ENCODE results near the gene PTS. TPM values are rescaled to one million over a fixed set of nuclear protein-coding genes. Genes with fewer than 3 reads are reported as not detected.

The PTS gene
- total RNA-seq, 2 experiments from 2014 or later, result 22.6 to 37.8 TPM

DNA sequence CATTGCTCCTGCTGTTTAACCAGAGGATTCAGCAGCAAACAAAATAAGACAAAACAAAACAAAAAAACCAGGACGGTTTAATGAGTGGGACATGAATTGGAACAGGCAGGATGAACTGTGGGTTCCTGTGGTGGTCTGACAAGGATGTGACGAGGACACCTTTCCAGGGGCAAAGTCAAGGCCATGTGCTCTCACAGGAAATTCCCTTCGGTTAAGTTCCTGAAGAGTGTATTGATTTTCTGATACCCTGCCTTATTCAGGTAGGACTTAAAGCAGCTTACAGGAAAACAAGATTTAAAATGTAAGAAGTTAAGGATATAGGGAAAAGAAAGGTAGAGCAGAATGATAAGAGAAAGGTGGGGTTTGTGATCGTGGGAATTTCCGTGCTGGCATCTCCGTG, 42.9 kb downstream of the PTS start:
- intact Hi-C loops (cut with micrococcal nuclease; ENCODE audit: unreplicated experiment), result no loop called here
- no peak overlapping the region for H3K4me3 ChIP-seq (ENCODE audit: low read depth, low read length, poor library complexity, severe bottlenecking)
- no peaks in the 10 kb centered on the region for H3K36me3 ChIP-seq (ENCODE audit: insufficient read depth, low read length)
- H3K9me3 ChIP-seq (ENCODE audit: low read length), result no peaks in the 10 kb centered on the region
- H3K9me2 ChIP-seq (ENCODE audit: insufficient read depth, low read length), result no peaks in the 10 kb centered on the region
- no peaks in the 10 kb centered on the region for H4K20me1 ChIP-seq (ENCODE audit: insufficient read depth, low read length)
- POLR2A ChIA-PET, result interaction anchor here (0.6 kb wide), 1 partner anchor 267 kb away, joined by 5 read pairs; no protein-coding TSS in a partner anchor
- no peak overlapping the region for H2AFZ ChIP-seq (ENCODE audit: low read length)
- CTCF ChIA-PET (ENCODE audit: unreplicated experiment), result no interaction called here
- H3K4me1 ChIP-seq (ENCODE audit: insufficient read depth, low read length, poor library complexity, severe bottlenecking), result no peaks in the 10 kb centered on the region
- no peak overlapping the region for H3K27ac ChIP-seq (ENCODE audit: low read depth, low read length, poor library complexity, severe bottlenecking)
- no peak for DNase-seq (ENCODE audit: low spot score)
- TF ChIP-seq EZH2phosphoT487 (IDR thresholded peaks at IDR 0.05; ENCODE audit: borderline replicate concordance, low read depth, low read length), result no peak
- TF ChIP-seq, protein P1, sequence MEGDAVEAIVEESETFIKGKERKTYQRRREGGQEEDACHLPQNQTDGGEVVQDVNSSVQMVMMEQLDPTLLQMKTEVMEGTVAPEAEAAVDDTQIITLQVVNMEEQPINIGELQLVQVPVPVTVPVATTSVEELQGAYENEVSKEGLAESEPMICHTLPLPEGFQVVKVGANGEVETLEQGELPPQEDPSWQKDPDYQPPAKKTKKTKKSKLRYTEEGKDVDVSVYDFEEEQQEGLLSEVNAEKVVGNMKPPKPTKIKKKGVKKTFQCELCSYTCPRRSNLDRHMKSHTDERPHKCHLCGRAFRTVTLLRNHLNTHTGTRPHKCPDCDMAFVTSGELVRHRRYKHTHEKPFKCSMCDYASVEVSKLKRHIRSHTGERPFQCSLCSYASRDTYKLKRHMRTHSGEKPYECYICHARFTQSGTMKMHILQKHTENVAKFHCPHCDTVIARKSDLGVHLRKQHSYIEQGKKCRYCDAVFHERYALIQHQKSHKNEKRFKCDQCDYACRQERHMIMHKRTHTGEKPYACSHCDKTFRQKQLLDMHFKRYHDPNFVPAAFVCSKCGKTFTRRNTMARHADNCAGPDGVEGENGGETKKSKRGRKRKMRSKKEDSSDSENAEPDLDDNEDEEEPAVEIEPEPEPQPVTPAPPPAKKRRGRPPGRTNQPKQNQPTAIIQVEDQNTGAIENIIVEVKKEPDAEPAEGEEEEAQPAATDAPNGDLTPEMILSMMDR (conservative IDR thresholded peaks at IDR 0.05; ENCODE audit: low read length), result no peak
- H3K4me2 ChIP-seq (ENCODE audit: low read length), result no peak overlapping the region
- H3K79me2 ChIP-seq (ENCODE audit: insufficient read depth, low read depth, low read length), result no peaks in the 10 kb centered on the region
- no TSS peak for BruUV-seq (replicated peaks)

DNA sequence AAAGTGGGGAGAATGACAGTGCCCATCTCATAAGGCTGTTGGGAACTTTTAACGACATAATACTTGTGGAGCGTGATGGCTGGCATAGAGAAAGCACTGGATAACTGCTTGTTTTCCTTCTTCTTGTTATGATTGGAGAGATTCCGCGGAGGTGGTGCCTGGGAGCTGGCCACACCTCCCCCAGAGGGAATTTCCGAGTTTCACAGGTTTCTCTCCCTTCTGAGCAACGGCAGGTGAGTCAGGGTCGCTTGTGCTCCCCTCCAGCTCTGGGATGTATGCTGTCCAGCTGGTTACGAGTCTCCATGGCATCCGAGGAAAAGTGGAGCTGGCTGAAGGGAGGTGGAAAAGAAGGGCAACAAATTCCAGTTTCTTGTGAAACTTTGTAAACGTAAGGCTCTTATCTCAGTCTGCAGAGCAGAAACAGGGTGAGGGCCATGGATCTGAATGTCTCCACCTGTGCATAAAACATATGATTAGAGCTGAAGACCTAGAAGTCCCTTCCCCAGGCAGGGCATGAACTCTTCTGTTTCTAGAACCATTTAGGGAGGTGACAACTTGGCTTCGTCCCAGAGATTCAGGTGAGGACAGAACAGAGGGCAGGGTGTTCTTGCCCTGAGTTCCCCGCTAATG, 44.4 kb downstream of the PTS start:
- ChIA-PET CTCF (ENCODE audit: unreplicated experiment) (interaction anchor here (0.6 kb wide), 1 partner anchor 10 kb away, joined by 3 read pairs; no protein-coding TSS in a partner anchor), POLR2A (interaction anchor here (0.9 to 1.1 kb wide), 2 partner anchors 9 to 18 kb away, joined by 3 to 5 read pairs; no protein-coding TSS in a partner anchor)
- Histone ChIP-seq H3K9me2 (ENCODE audit: insufficient read depth, low read length) (no peaks in the 10 kb centered on the region), H4K20me1 (ENCODE audit: insufficient read depth, low read length) (no peaks in the 10 kb centered on the region), H3K27ac (ENCODE audit: low read depth, low read length, poor library complexity, severe bottlenecking) (no peak overlapping the region), H3K9me3 (ENCODE audit: low read length) (no peaks in the 10 kb centered on the region), H3K4me3 (ENCODE audit: low read depth, low read length, poor library complexity, severe bottlenecking) (no peak overlapping the region), H3K4me2 (ENCODE audit: low read length) (no peak overlapping the region), H3K36me3 (ENCODE audit: insufficient read depth, low read length) (no peaks in the 10 kb centered on the region), H3K4me1 (ENCODE audit: insufficient read depth, low read length, poor library complexity, severe bottlenecking) (no peaks in the 10 kb centered on the region), H2AFZ (ENCODE audit: low read length) (no peak overlapping the region), H3K79me2 (ENCODE audit: insufficient read depth, low read depth, low read length) (no peaks in the 10 kb centered on the region)
- intact Hi-C loops (cut with micrococcal nuclease; ENCODE audit: unreplicated experiment), result no loop called here
- TF ChIP-seq, protein P1 (conservative IDR thresholded peaks at IDR 0.05; ENCODE audit: low read length), result no peak
- no peak for TF ChIP-seq EZH2phosphoT487 (IDR thresholded peaks at IDR 0.05; ENCODE audit: borderline replicate concordance, low read depth, low read length)
- no TSS peak for BruUV-seq (replicated peaks)
- no peak for DNase-seq (ENCODE audit: low spot score)

DNA sequence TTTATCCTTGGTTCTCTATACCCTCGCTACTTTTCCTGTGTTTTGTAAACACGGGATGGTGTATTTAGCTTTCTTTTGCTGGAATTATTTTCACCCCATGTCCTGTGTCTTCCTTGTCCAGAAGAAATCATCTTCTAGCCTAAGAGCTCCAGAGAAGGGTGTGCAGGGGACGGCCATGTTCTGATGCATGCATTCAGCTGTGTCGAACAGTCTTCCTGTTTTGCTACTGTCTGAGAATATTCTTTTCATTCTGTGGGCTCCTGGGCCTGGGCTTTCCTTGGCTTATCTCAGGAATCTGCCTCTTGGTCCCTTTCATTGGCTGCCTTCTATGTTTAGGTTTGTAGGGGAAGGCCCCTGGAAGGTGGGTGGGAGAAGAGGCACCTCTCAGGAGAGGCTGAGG, 45.0 kb downstream of the PTS start:
- Histone ChIP-seq H3K4me1 (ENCODE audit: insufficient read depth, low read length, poor library complexity, severe bottlenecking) (no peaks in the 10 kb centered on the region), H3K9me3 (ENCODE audit: low read length) (no peaks in the 10 kb centered on the region), H3K4me3 (ENCODE audit: low read depth, low read length, poor library complexity, severe bottlenecking) (no peak overlapping the region), H3K36me3 (ENCODE audit: insufficient read depth, low read length) (no peaks in the 10 kb centered on the region), H3K79me2 (ENCODE audit: insufficient read depth, low read depth, low read length) (no peaks in the 10 kb centered on the region), H2AFZ (ENCODE audit: low read length) (no peak overlapping the region), H3K27ac (ENCODE audit: low read depth, low read length, poor library complexity, severe bottlenecking) (no peak overlapping the region), H3K4me2 (ENCODE audit: low read length) (no peak overlapping the region), H4K20me1 (ENCODE audit: insufficient read depth, low read length) (no peaks in the 10 kb centered on the region), H3K9me2 (ENCODE audit: insufficient read depth, low read length) (no peaks in the 10 kb centered on the region)
- BruUV-seq (replicated peaks), result no TSS peak
- no peak for TF ChIP-seq EZH2phosphoT487 (IDR thresholded peaks at IDR 0.05; ENCODE audit: borderline replicate concordance, low read depth, low read length)
- TF ChIP-seq, protein P1 (conservative IDR thresholded peaks at IDR 0.05; ENCODE audit: low read length), result no peak
- DNase-seq (ENCODE audit: low spot score), result no peak
- CTCF ChIA-PET (ENCODE audit: unreplicated experiment), result interaction anchor here (0.6 kb wide), 1 partner anchor 9 kb away, joined by 3 read pairs; no protein-coding TSS in a partner anchor
- intact Hi-C loops (cut with micrococcal nuclease; ENCODE audit: unreplicated experiment), result no loop called here
- POLR2A ChIA-PET, result interaction anchor here (0.9 to 1.1 kb wide), 2 partner anchors 8 to 18 kb away, joined by 3 to 5 read pairs; no protein-coding TSS in a partner anchor

Measured in OCI-LY7 (cell line).